ENCODE measurements around the gene C1QTNF12. TPM values are rescaled to one million over a fixed set of nuclear protein-coding genes. Genes with fewer than 3 reads are reported as not detected.
A peak's percentile ranks its signal among the peaks of the same experiment; 100 is the strongest.

C1QTNF12 gene
- total and polyA plus RNA-seq, 2 of the 8 experiments (the other 6 are each of a cell fraction or from before 2014, with no cell fraction given), result 2.1 to 3.7 TPM

DNA sequence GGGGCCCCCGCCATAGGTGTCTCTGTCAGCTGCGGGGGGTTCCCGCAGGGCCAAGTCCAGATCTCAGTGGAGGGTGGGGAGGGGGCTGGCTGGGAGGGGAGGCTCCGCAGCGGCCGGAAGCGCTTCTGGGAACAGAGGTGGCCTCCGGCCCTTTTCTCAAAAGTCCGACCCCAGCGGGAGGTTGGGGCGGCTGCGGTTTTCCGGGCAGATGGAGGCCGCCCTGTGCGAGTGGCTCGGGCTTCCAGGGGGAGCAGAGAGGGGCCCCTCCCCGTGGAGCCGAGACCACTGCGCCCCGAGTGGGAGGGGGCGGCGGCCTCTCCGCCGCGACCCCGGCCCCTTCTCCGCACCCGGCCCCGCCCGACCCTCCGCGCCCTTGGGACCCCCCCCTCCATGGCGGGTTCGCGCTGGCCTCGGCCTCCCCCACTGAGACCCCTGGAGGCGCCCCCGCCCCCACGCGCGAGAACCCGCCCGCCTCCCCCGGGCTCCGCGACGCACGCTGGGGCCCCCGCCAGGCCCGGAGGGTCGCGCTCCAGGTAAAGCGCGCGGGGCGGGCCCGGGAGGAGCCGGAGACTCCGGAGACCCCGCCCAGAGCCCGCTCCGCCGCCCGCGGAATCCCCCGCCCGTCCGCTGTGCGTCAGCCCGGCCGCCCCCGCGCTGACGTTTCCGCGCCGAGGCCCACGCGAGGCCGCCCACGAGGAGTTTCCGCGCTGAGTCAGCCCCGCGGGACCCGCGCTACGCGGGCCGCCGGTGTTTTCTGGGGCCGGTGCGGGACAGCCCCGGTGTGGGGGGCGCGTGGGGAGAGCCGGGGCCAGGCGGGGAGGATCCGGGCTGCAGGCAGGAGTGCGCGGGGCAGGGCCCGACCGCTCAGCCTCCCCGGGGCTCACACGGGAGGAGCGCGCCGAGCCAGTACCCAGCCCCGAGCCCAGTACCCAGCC is 45.4 kb downstream of the C1QTNF12 start (continued):
- TF ChIP-seq HDAC2 (IDR thresholded peaks at IDR 0.05; ENCODE audit: borderline replicate concordance in 1 of 2, low read depth in 2 of 2, low read length in 2 of 2) (0 out of 4 replicates have a peak, but pooled peaks of 1 of the 2 experiments have one; percentile 70), EGR1 (IDR thresholded peaks at IDR 0.05; ENCODE audit: borderline replicate concordance, low read depth, low read length) (peak; percentile 57; the same call in 1 of the 2 replicates), TEAD4 (IDR thresholded peaks at IDR 0.05; ENCODE audit: low read depth, low read length) (no peak)
